Activated T-helper 9 cell treated with anti-CD3 and anti-CD28 coated beads, Interleukin-2, amount 50 U/mL, for 16 hours (primary cell): ENCODE measurements around the gene TSEN2.
"Not testable (repeated sequence)": the region's sequence is repeated elsewhere in the genome, so short reads cannot be mapped to it uniquely, and the experiment has no call there.

Source experiments
- DNase-seq: peaks from one replicate; pipeline ENCODE4 v3.0.0-alpha.2; 2020; ENCODE audit warnings: low read depth

The TSEN2 gene

GRCh38 chr3:12452361-12453330, 31.6 kb upstream of the TSEN2 start:
- DNase-seq = no peak

GRCh38 chr3:12454076-12454815, 30.0 kb upstream of the TSEN2 start:
- no peak for DNase-seq

GRCh38 chr3:12454816-12455121, 29.5 kb upstream of the TSEN2 start:
- no peak for DNase-seq

- no peak for DNase-seq
These were observed 28.5 kb upstream of the TSEN2 start for GRCh38 chr3:12455740-12456139.

GRCh38 chr3:12456441-12456840, 27.8 kb upstream of the TSEN2 start:
- DNase-seq = no peak

GRCh38 chr3:12457380-12457779, 26.9 kb upstream of the TSEN2 start:
- not testable (repeated sequence) for DNase-seq

- no peak for DNase-seq
These were observed 25.4 kb upstream of the TSEN2 start for GRCh38 chr3:12458901-12459300.

GRCh38 chr3:12460127-12460526, 24.2 kb upstream of the TSEN2 start:
- no peak for DNase-seq

- DNase-seq = no peak
These were observed 23.1 kb upstream of the TSEN2 start for GRCh38 chr3:12461097-12461649.

GRCh38 chr3:12462159-12462947, 21.9 kb upstream of the TSEN2 start:
- no peak for DNase-seq

- no peak for DNase-seq
These were observed 20.6 kb upstream of the TSEN2 start for GRCh38 chr3:12463686-12464085.

GRCh38 chr3:12464181-12464580, 20.1 kb upstream of the TSEN2 start:
- no peak for DNase-seq

- DNase-seq = no peak
These were observed 19.0 kb upstream of the TSEN2 start for GRCh38 chr3:12465151-12465835.

- DNase-seq = no peak
These were observed 18.4 kb upstream of the TSEN2 start for GRCh38 chr3:12465836-12466225.

GRCh38 chr3:12467746-12468145, 16.5 kb upstream of the TSEN2 start:
- DNase-seq = no peak

- DNase-seq = no peak
These were observed 16.0 kb upstream of the TSEN2 start for GRCh38 chr3:12468276-12468675.

GRCh38 chr3:12468757-12469156, 15.5 kb upstream of the TSEN2 start:
- no peak for DNase-seq

- DNase-seq = not testable (repeated sequence)
These were observed 15.1 kb upstream of the TSEN2 start for GRCh38 chr3:12469222-12469621.

GRCh38 chr3:12470111-12470510, 14.2 kb upstream of the TSEN2 start:
- no peak for DNase-seq

- no peak for DNase-seq
These were observed 13.6 kb upstream of the TSEN2 start for GRCh38 chr3:12470680-12471079.

GRCh38 chr3:12471241-12471640, 13.0 kb upstream of the TSEN2 start:
- peak; percentile 37 for DNase-seq
